SK-N-MC (cell line): ENCODE data around the gene JMJD1C.

Source experiments
- EZH2 ChIP-seq: fragments of 200-600 bp; sonication (generic); IDR thresholded peaks from one replicate; pipeline ENCODE4 v1.6.1; 2017; ENCODE audit warnings: antibody characterized with exemption
- FOXP2 ChIP-seq: optimal IDR thresholded peaks from 2 replicates; pipeline ENCODE3; 2011; ENCODE audit warnings: mild to moderate bottlenecking, moderate library complexity; ENCODE audit not compliant: insufficient read depth; ENCODE audit errors: extremely low read length, control extremely low read depth
- POLR2AphosphoS5 ChIP-seq: IDR thresholded peaks from 2 replicates; pipeline ENCODE4 v1.6.1; 2012; ENCODE audit warnings: mild to moderate bottlenecking, low read depth, low read length, borderline replicate concordance

DNA sequence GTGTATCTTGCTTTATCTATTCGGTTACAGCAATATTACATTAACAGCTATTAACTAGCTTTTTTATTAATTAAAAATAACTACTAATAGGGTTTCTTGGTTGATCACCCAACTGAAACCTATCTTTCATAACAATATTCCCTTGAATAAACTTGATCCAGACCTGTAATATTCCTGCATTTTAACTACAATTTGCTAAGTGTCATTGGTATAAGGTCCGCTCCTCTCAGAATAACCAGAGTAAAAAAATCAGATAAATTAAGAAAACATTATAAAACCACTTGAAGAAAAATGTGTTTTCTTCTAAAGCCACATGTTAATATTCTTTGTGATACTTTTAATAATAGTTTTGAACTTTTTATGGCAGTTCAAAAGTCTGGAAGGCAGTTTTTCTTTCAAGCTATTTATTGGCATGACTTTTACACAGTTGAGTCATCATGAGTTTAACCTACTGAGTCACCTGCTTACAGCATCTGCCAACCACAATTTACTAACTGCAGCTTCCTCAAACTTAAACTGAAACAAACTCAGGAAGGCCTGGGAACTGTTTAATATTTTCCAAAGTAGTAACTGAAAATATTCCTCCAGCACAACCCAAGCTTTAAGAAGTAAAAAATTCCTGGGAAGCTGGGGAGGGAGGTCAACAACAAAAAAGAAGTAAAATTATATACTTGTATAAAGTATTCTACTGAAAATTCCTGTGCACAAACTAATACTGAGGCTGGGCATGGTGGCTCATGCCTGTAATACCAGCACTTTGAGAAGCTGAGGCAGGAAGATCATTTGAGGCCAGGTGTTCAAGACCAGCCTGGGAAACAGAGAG is 229.5 kb downstream of the JMJD1C start:
- TF ChIP-seq POLR2AphosphoS5: no peak
- TF ChIP-seq EZH2: no peak
- TF ChIP-seq FOXP2: no peak
